Cortex of kidney (tissue), 1 donor: ENCODE data around the gene SMIM24.

Experiments
- DNase-seq: peaks from one replicate; lab custom pipeline; 2025; lab: John Stamatoyannopoulos, UW

SMIM24 gene

GRCh38 chr19:3474010-3474409 lies 6.3 kb downstream of the SMIM24 start:
- no peak for DNase-seq

- no peak for DNase-seq
Observed at GRCh38 chr19:3471954-3472655, 8.2 kb downstream of the SMIM24 start.

- no peak for DNase-seq
Observed at GRCh38 chr19:3470500-3471128, 9.7 kb downstream of the SMIM24 start.

GRCh38 chr19:3469638-3470499 lies 10.5 kb downstream of the SMIM24 start:
- no peak for DNase-seq

- no peak for DNase-seq
Observed at GRCh38 chr19:3468211-3468610, 12.1 kb downstream of the SMIM24 start.

GRCh38 chr19:3467437-3468198 lies 12.7 kb downstream of the SMIM24 start:
- DNase-seq = no peak

- DNase-seq = no peak
Observed at GRCh38 chr19:3466635-3467034, 13.7 kb downstream of the SMIM24 start.

- no peak for DNase-seq
Observed at GRCh38 chr19:3465552-3465951, 14.8 kb downstream of the SMIM24 start.

- DNase-seq = no peak
Observed at GRCh38 chr19:3464587-3465235, 15.6 kb downstream of the SMIM24 start.

- no peak for DNase-seq
Observed at GRCh38 chr19:3463714-3464586, 16.4 kb downstream of the SMIM24 start.

GRCh38 chr19:3462991-3463713 lies 17.2 kb downstream of the SMIM24 start:
- no peak for DNase-seq

- no peak for DNase-seq
Observed at GRCh38 chr19:3459965-3460582, 20.3 kb downstream of the SMIM24 start.

GRCh38 chr19:3459089-3459881 lies 21.0 kb downstream of the SMIM24 start:
- DNase-seq = no peak

- DNase-seq = no peak
Observed at GRCh38 chr19:3458229-3459088, 21.9 kb downstream of the SMIM24 start.

GRCh38 chr19:3457528-3458228 lies 22.6 kb downstream of the SMIM24 start:
- DNase-seq = no peak

- no peak for DNase-seq
Observed at GRCh38 chr19:3456925-3457527, 23.3 kb downstream of the SMIM24 start.
